ENCODE measurements around the gene VEZT.

The VEZT gene

DNA sequence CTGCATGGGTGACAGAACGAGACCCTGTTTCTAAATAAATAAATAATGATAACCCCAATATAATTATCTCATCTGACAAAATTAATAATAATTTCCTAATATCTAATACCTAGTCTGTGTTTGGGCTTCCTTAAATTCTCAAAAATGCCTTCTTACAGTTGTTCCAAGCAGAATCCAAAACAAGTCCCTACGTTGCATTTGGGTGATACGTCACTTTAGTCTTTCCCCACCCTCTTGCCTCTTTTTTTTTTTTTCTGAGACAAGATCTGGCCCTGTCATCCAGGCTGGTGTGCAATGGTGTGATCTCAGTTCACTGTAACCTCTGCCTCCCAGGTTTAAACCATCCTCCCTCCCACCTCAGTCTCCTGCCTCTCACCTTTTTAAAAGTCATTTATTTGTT, 26.7 kb downstream of the VEZT start:
- TF ChIP-seq, protein P1, sequence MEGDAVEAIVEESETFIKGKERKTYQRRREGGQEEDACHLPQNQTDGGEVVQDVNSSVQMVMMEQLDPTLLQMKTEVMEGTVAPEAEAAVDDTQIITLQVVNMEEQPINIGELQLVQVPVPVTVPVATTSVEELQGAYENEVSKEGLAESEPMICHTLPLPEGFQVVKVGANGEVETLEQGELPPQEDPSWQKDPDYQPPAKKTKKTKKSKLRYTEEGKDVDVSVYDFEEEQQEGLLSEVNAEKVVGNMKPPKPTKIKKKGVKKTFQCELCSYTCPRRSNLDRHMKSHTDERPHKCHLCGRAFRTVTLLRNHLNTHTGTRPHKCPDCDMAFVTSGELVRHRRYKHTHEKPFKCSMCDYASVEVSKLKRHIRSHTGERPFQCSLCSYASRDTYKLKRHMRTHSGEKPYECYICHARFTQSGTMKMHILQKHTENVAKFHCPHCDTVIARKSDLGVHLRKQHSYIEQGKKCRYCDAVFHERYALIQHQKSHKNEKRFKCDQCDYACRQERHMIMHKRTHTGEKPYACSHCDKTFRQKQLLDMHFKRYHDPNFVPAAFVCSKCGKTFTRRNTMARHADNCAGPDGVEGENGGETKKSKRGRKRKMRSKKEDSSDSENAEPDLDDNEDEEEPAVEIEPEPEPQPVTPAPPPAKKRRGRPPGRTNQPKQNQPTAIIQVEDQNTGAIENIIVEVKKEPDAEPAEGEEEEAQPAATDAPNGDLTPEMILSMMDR (IDR thresholded peaks at IDR 0.05; ENCODE audit: low read depth, low read length): no peak

GRCh38 chr12:95248095-95248494, 30.5 kb downstream of the VEZT start:
- no peak overlapping the region for H3K4me3 ChIP-seq (ENCODE audit: low read depth, low read length)
- TF ChIP-seq, protein P1 (IDR thresholded peaks at IDR 0.05; ENCODE audit: low read depth, low read length): no peak

More for the DNA sequence above, 26.7 kb downstream of the VEZT start:
- no peak overlapping the region for H3K4me3 ChIP-seq (ENCODE audit: low read depth, low read length)

GRCh38 chr12:95248604-95249360, 31.2 kb downstream of the VEZT start:
- TF ChIP-seq, protein P1 (IDR thresholded peaks at IDR 0.05; ENCODE audit: low read depth, low read length): no peak
- H3K4me3 ChIP-seq (ENCODE audit: low read depth, low read length): no peak overlapping the region

DNA sequence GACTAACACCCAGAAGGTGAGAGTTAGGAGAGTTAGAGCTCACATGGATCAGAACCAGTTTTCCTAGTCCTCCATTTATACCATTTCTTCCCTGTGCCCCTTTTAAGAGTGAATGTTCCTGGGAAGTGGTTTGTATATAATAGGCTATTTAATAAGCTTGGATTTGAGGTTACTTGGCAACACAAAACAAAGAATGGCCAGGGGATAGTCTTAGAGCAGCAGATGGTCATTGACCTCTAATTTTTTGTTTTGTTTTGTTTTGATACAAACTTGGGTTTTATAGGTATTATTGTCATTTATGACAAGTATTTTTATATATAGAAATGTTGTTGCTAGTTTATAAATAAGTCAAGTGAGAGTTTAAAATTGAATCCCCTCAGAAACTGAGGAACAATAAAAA, 35.8 kb downstream of the VEZT start:
- TF ChIP-seq, protein P1 (IDR thresholded peaks at IDR 0.05; ENCODE audit: low read depth, low read length): no peak

GRCh38 chr12:95257541-95257940, 39.9 kb downstream of the VEZT start:
- TF ChIP-seq, protein P1 (IDR thresholded peaks at IDR 0.05; ENCODE audit: low read depth, low read length): no peak
- H3K4me3 ChIP-seq (ENCODE audit: low read depth, low read length): no peak overlapping the region

More for the DNA sequence above, 35.8 kb downstream of the VEZT start:
- no peak overlapping the region for H3K4me3 ChIP-seq (ENCODE audit: low read depth, low read length)

GRCh38 chr12:95258151-95258550, 40.5 kb downstream of the VEZT start:
- TF ChIP-seq, protein P1 (IDR thresholded peaks at IDR 0.05; ENCODE audit: low read depth, low read length): no peak
- H3K4me3 ChIP-seq (ENCODE audit: low read depth, low read length): no peak overlapping the region

GRCh38 chr12:95258803-95259202, 41.2 kb downstream of the VEZT start:
- TF ChIP-seq, protein P1 (IDR thresholded peaks at IDR 0.05; ENCODE audit: low read depth, low read length): no peak

More at GRCh38 chr12:95258803-95259202, 41.2 kb downstream of the VEZT start:
- no peak overlapping the region for H3K4me3 ChIP-seq (ENCODE audit: low read depth, low read length)

Data from WI38 (cell line).